Activated T-helper 1 cell treated with Interleukin-2 at 50 U/mL for 16 hours (primary cell): ENCODE data around the gene TTC16.

Experiments used
- DNase-seq: peaks from one replicate; pipeline ENCODE4 v3.0.0-alpha.2; 2020; ENCODE audit warnings: low read depth

The TTC16 gene

GRCh38 chr9:127715470-127716337 is at the start of gene TTC16, which contains the start of gene PTRH1:
TSS of gene TTC16 (plus strand) at chr9:127716079. CDS start at chr9:127716146, 67 bp downstream.
TSS of gene PTRH1 (minus strand) at chr9:127715663. CDS start at chr9:127715639, 24 bp downstream.
- DNase-seq = peak; percentile 93

DNA sequence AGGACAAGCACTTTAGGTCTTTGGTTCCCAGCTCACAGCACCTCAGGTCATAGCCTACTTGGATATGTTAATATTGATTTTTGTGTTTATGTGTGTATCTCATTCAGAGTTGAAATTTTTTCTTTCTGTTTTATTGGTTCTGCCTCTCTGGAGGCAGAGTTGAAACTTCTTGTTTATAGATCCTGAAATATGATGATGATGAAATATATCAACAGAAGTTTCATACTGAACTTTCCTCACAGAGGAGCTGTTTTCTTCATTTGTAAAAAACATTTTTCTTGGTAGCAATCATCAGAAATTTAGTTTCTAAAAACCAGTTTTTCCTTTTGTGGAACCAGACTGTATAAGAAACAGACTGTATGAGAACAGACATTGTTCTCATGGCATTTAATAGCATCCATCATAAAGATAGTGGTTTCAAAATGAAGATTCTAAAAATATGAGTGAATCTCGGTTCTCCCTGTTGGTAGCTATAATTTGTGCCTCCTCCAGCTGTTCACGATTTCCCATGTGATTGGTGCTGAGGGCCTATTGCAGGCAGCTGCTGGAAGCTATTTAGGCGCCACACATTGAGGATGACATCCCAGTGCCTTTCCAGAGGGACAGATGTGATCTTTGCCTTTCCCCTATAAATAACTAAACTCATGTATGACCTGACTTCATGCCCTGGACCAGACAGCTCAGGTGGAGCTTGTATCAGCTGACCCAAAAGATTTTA is 48.6 kb upstream of the TTC16 start:
- DNase-seq = no peak

GRCh38 chr9:127667906-127668305 is 48.0 kb upstream of the TTC16 start:
- DNase-seq = no peak

- DNase-seq = no peak
Measured at GRCh38 chr9:127673234-127673633, 42.6 kb upstream of the TTC16 start.

GRCh38 chr9:127676638-127677037 is 39.2 kb upstream of the TTC16 start:
- DNase-seq = no peak

DNA sequence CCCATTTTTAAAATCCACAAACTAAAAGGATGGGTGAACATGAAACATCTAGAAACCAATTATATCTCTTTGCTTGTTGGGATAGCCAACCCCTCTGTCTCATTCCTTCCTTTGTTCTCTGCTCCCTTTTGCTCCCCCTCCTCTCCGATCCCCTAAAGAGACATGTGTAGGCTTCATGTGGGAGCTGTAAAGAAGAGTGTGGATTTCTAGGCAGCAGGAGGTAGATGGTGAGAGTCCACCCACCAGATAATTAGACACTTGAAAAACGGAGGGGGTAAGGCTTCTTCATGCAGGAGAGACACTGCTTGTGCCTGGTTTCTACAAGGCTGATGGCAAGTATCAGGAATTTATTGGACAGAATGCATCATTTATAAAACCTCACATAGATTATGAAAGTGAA is 36.4 kb upstream of the TTC16 start:
- no peak for DNase-seq

DNA sequence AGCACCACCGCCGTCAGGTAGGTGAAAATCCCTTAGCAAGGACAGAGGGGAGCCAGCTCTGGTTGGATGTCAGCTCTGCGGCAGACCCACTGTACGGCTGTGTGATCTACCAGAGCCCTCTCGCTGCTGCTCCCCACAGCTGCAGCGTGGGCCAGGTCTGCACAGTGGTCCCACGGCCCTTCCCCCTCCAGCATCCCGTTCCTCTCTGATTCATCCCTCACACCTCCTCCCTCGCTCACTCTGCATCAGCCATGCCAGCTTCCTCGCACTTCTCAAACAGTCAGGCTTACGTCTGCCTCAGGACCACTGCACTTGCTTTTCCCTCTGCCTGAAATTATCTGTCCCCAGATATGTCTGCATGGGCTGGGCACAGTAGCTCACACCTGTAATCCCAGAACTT is 35.7 kb upstream of the TTC16 start:
- DNase-seq = no peak

- DNase-seq = no peak
Measured at GRCh38 chr9:127680846-127681245, 35.0 kb upstream of the TTC16 start.

- DNase-seq = no peak
Measured at GRCh38 chr9:127682351-127683136, 33.3 kb upstream of the TTC16 start.

GRCh38 chr9:127683723-127684122 is 32.2 kb upstream of the TTC16 start:
- no peak for DNase-seq

DNA sequence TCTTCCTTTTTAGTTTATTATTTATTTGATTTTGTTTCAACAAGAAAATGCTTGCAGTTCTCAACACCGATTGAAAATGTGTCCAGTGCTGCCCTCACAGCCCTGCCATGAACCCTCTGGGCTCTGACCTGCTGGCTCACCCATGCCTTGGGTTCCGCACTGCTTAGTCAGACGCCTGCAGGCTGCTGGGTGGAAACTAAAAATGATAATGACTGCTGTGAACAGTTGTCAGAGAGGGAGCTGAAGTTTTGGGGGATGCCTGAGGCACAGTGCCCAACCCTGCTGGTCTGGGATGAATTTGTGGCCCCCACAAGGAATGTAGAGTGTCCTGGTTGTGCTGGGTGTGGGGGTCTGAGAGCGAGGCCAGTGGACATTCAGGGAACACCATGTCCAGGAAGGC is 31.3 kb upstream of the TTC16 start:
- no peak for DNase-seq

GRCh38 chr9:127686461-127687393 is 29.2 kb upstream of the TTC16 start:
- DNase-seq = no peak

DNA sequence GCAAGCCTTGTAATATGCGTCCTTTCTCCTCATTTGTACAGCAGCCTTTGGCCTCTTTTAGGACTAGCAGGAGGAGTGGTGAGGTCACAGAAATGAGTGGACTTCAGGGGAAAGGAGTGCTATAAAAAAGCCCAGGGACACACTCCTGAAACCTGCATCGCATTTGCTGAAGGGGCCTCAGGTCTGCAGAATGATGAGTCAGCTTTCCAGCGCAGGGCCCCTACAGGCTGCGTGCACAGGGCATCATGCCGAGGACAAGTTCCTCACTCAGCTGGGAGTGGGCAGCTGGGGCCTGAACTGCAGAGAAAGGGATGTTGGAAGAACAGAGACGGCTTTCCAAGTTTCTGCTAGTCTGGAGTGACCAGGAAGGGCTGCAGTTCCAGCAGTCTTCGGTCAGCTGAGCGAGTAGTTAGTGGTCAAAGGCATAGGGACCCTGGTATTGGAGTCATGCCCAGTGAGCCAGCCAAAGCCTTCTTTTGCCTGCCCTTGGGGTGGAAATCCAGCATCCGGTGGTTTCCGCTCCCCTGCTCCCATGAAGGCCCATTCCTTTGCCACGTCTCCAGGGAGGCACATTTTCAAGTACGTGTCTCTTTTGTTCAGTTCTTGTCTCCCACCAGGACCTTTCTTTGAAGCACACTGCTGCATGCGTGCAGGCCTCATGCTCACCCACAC is 26.4 kb upstream of the TTC16 start:
- DNase-seq = no peak

DNA sequence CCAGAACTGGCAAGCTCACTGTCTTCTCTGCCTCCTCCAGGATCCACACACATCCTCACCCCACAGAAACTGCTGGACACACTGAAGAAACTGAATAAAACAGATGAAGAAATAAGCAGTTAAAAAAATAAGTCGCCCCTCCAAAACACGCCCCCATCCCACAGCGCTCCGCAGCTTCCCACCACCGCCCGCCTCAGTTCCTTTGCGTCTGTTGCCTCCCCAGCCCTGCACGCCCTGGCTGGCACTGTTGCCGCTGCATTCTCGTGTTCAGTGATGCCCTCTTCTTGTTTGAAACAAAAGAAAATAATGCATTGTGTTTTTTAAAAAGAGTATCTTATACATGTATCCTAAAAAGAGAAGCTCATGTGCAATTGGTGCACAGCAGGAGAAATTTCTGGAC is 25.1 kb upstream of the TTC16 start:
- DNase-seq = no peak

DNA sequence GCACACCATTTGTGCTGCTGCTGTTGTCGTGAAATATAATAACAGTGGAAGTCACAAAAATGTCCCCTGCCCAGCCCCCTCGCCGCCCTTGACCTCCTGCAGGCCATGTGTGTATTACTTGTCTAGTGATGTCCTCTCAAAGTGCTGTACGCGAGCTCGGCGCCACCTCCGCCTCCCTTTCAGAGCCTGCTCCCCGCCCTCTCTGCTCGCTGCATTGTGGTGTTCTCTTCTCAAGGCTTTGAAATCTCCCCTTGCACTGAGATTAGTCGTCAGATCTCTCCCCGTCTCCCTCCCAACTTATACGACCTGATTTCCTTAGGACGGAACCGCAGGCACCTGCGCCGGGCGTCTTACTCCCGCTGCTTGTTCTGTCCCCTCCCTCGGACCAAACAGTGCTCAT is 23.8 kb upstream of the TTC16 start:
- no peak for DNase-seq

GRCh38 chr9:127693143-127693542 is 22.7 kb upstream of the TTC16 start:
- no peak for DNase-seq

- DNase-seq = no peak
Measured at GRCh38 chr9:127693697-127694096, 22.2 kb upstream of the TTC16 start.

DNA sequence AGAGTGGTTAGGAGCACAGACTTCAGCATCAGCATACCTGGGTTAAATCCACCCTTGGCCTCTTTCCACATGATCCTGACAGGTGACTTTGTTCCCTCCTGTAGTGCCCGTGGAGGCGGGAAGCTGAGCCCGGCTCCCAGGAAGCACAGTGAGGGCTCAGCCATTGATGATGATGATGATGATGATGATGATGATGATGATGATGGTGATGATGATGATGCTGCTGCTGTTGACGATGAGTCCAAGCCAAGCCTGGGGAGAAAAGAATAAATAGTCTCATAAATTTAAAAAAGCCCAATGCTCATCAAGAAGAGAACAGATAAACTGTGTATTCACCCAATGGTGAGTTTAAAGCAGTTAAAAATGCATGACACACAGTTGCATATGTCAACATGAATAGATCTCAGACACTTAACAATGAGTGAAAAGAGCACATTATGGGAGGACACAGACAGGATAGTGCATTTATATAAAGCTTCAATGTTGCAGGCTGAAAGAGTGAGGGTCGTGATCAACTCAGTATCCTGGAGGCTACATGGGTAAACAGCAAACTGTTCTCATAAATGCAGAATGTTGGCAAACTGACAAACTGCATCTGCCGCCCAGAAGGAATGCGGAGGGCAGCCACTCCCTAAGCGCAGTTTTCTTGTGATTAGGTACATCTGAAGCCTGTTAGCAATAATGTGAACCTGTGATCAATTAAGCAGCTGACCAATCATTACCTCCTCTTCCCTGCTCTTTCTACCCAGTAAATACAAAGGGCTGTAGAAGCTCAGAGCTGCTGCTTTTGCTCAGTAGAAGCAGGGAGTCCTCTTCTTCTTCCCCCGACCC is 20.8 kb upstream of the TTC16 start:
- DNase-seq = no peak

DNA sequence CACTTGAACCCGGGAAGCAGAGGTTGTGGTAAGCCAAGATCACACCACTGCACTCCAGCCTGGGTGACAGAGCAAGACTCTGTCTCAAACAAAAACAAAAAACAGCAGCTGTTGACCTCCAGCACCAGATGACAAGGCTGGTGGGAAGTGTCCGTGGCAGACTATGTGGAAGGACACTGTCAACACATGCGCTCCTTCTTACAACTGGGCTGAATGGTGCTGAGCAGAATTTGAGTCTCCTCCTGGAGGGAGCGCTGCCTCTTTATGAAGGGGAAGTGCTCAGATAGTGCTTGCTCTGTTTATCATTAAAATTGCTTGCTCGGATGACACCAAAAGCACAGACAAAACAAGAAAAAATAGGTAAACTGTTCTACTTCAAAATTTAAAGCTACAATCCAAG is 18.3 kb upstream of the TTC16 start:
- no peak for DNase-seq

DNA sequence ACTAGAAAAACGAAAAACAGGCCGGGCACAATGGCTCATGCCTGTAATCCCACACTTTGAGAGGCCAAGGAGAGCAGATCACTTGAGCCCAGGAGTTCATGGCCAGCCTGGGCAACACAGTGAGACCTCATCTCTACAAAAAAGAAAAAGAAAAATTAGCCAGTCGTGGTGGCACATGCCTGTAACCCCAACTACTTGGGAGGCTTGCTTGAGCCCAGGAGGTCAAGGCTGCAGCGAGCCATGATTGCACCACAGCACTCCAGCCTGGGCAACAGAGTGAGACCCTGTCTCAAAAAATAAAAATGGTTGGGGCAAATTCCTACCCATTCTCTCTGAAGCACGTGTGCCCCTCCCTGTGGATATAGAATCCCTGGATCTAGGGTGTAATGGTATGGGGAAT is 17.5 kb upstream of the TTC16 start:
- no peak for DNase-seq
